ENCODE results near the gene CAMTA1. TPM values are rescaled to one million over a fixed set of nuclear protein-coding genes. Genes with fewer than 3 reads are reported as not detected.

CAMTA1 gene
- total RNA-seq, 2 donors from 2014 or later = 36.5 to 57.5 TPM

- Mint-ChIP-seq H3K36me3 (no peaks in the 10 kb centered on the region), H3K4me3 (no peak overlapping the region), H3K9me3 (no peaks in the 10 kb centered on the region), H3K4me1 (ENCODE audit: low read depth in 2 of 2) (no peaks in the 10 kb centered on the region), H3K27ac (no peak overlapping the region), H3K27me3 (peaks cover 29 to 35% of the 10 kb centered on the region in 2 donors)
- no peak for ATAC-seq
- DNase-seq (ENCODE audit: low spot score) = no peak
Measured at GRCh38 chr1:7069931-7070330, 284.7 kb downstream of the CAMTA1 start.

- no peaks in the 10 kb centered on the region for H3K9me3 Mint-ChIP-seq
- no peaks in the 10 kb centered on the region for H3K4me1 Mint-ChIP-seq (ENCODE audit: low read depth in 2 of 2)
- no peaks in the 10 kb centered on the region for H3K36me3 Mint-ChIP-seq
- no peak overlapping the region for H3K4me3 Mint-ChIP-seq
- peak; percentile 55 to 61 for ATAC-seq
- H3K27me3 Mint-ChIP-seq = peaks cover 27 to 29% of the 10 kb centered on the region in 2 donors
- DNase-seq (ENCODE audit: low spot score) = no peak
- H3K27ac Mint-ChIP-seq = no peak overlapping the region
Measured at GRCh38 chr1:7070389-7071029, 285.3 kb downstream of the CAMTA1 start.

GRCh38 chr1:7076117-7076516 is 290.9 kb downstream of the CAMTA1 start:
- Mint-ChIP-seq H3K27me3 (peaks cover 18 to 19% of the 10 kb centered on the region in 2 donors), H3K36me3 (no peaks in the 10 kb centered on the region), H3K4me1 (ENCODE audit: low read depth in 2 of 2) (no peaks in the 10 kb centered on the region), H3K9me3 (no peaks in the 10 kb centered on the region), H3K27ac (no peak overlapping the region), H3K4me3 (no peak overlapping the region)
- ATAC-seq = no peak
- no peak for DNase-seq (ENCODE audit: low spot score)

- H3K9me3 Mint-ChIP-seq = no peaks in the 10 kb centered on the region
- DNase-seq (ENCODE audit: low spot score) = no peak
- no peaks in the 10 kb centered on the region for H3K36me3 Mint-ChIP-seq
- no peak for ATAC-seq
- peaks cover 18 to 19% of the 10 kb centered on the region in 2 donors for H3K27me3 Mint-ChIP-seq
- H3K4me3 Mint-ChIP-seq = no peak overlapping the region
- H3K4me1 Mint-ChIP-seq (ENCODE audit: low read depth in 2 of 2) = no peaks in the 10 kb centered on the region
- H3K27ac Mint-ChIP-seq = no peak overlapping the region
Measured at GRCh38 chr1:7076572-7076971, 291.3 kb downstream of the CAMTA1 start.

GRCh38 chr1:7077136-7077535 is 291.9 kb downstream of the CAMTA1 start:
- H3K4me3 Mint-ChIP-seq = no peak overlapping the region
- ATAC-seq = no peak
- no peak overlapping the region for H3K27ac Mint-ChIP-seq
- no peaks in the 10 kb centered on the region for H3K4me1 Mint-ChIP-seq (ENCODE audit: low read depth in 2 of 2)
- H3K9me3 Mint-ChIP-seq = no peaks in the 10 kb centered on the region
- H3K27me3 Mint-ChIP-seq = peaks cover 17 to 18% of the 10 kb centered on the region in 2 donors
- DNase-seq (ENCODE audit: low spot score) = no peak
- H3K36me3 Mint-ChIP-seq = no peaks in the 10 kb centered on the region

- peaks cover 15 to 16% of the 10 kb centered on the region in 2 donors for H3K27me3 Mint-ChIP-seq
Measured at GRCh38 chr1:7077970-7078369, 292.7 kb downstream of the CAMTA1 start.

GRCh38 chr1:7079637-7080036 is 294.4 kb downstream of the CAMTA1 start:
- no peak for DNase-seq (ENCODE audit: low spot score)
- H3K9me3 Mint-ChIP-seq = no peaks in the 10 kb centered on the region
- no peak overlapping the region for H3K27ac Mint-ChIP-seq
- peaks cover 9 to 10% of the 10 kb centered on the region in 2 donors for H3K27me3 Mint-ChIP-seq
- no peak overlapping the region for H3K4me3 Mint-ChIP-seq
- H3K36me3 Mint-ChIP-seq = no peaks in the 10 kb centered on the region
- H3K4me1 Mint-ChIP-seq (ENCODE audit: low read depth in 2 of 2) = no peaks in the 10 kb centered on the region
- no peak for ATAC-seq

More at GRCh38 chr1:7077970-7078369, 292.7 kb downstream of the CAMTA1 start:
- no peak for DNase-seq (ENCODE audit: low spot score)
- ATAC-seq = no peak
- Mint-ChIP-seq H3K9me3 (no peaks in the 10 kb centered on the region), H3K4me3 (no peak overlapping the region), H3K4me1 (ENCODE audit: low read depth in 2 of 2) (no peaks in the 10 kb centered on the region), H3K27ac (no peak overlapping the region), H3K36me3 (no peaks in the 10 kb centered on the region)

GRCh38 chr1:7084232-7084894 is 299.1 kb downstream of the CAMTA1 start:
- H3K4me1 Mint-ChIP-seq (ENCODE audit: low read depth in 2 of 2) = no peaks in the 10 kb centered on the region
- H3K36me3 Mint-ChIP-seq = no peaks in the 10 kb centered on the region
- H3K4me3 Mint-ChIP-seq = no peak overlapping the region
- no peaks in the 10 kb centered on the region for H3K9me3 Mint-ChIP-seq
- ATAC-seq = peak in 1 of 2 donors; percentile 13
- peaks cover 8 to 10% of the 10 kb centered on the region in 2 donors for H3K27me3 Mint-ChIP-seq
- no peak for DNase-seq (ENCODE audit: low spot score)
- H3K27ac Mint-ChIP-seq = no peak overlapping the region

- ATAC-seq = peak; percentile 18 to 24
- no peak overlapping the region for H3K4me3 Mint-ChIP-seq
- peaks cover 10 to 11% of the 10 kb centered on the region in 2 donors for H3K27me3 Mint-ChIP-seq
- no peak for DNase-seq (ENCODE audit: low spot score)
- H3K36me3 Mint-ChIP-seq = no peaks in the 10 kb centered on the region
- no peaks in the 10 kb centered on the region for H3K4me1 Mint-ChIP-seq (ENCODE audit: low read depth in 2 of 2)
- no peak overlapping the region for H3K27ac Mint-ChIP-seq
- no peaks in the 10 kb centered on the region for H3K9me3 Mint-ChIP-seq
Measured at GRCh38 chr1:7085521-7085920, 300.3 kb downstream of the CAMTA1 start.

GRCh38 chr1:7086106-7086505 is 300.9 kb downstream of the CAMTA1 start:
- DNase-seq (ENCODE audit: low spot score) (no peak), ATAC-seq (no peak)
- H3K9me3 Mint-ChIP-seq = no peaks in the 10 kb centered on the region
- H3K27me3 Mint-ChIP-seq = peaks cover 10 to 11% of the 10 kb centered on the region in 2 donors
- H3K27ac Mint-ChIP-seq = no peak overlapping the region
- H3K36me3 Mint-ChIP-seq = no peaks in the 10 kb centered on the region
- H3K4me3 Mint-ChIP-seq = no peak overlapping the region
- no peaks in the 10 kb centered on the region for H3K4me1 Mint-ChIP-seq (ENCODE audit: low read depth in 2 of 2)

GRCh38 chr1:7087888-7088287 is 302.6 kb downstream of the CAMTA1 start:
- peaks cover 4 to 6% of the 10 kb centered on the region in 2 donors for H3K27me3 Mint-ChIP-seq
- no peak overlapping the region for H3K27ac Mint-ChIP-seq
- H3K4me1 Mint-ChIP-seq (ENCODE audit: low read depth in 2 of 2) = no peaks in the 10 kb centered on the region
- no peaks in the 10 kb centered on the region for H3K9me3 Mint-ChIP-seq
- ATAC-seq (no peak), DNase-seq (ENCODE audit: low spot score) (no peak)
- no peak overlapping the region for H3K4me3 Mint-ChIP-seq
- H3K36me3 Mint-ChIP-seq = no peaks in the 10 kb centered on the region

GRCh38 chr1:7089497-7089896 is 304.2 kb downstream of the CAMTA1 start:
- Mint-ChIP-seq H3K4me1 (ENCODE audit: low read depth in 2 of 2) (no peaks in the 10 kb centered on the region), H3K9me3 (no peaks in the 10 kb centered on the region), H3K27ac (no peak overlapping the region), H3K4me3 (no peak overlapping the region), H3K27me3 (peaks cover 0 to 6% of the 10 kb centered on the region in 2 donors), H3K36me3 (no peaks in the 10 kb centered on the region)
- ATAC-seq (no peak), DNase-seq (ENCODE audit: low spot score) (no peak)

- Mint-ChIP-seq H3K27me3 (peaks cover 11 to 24% of the 10 kb centered on the region in 2 donors), H3K4me3 (no peak overlapping the region), H3K27ac (no peak overlapping the region), H3K4me1 (ENCODE audit: low read depth in 2 of 2) (no peaks in the 10 kb centered on the region), H3K9me3 (no peaks in the 10 kb centered on the region), H3K36me3 (no peaks in the 10 kb centered on the region)
- ATAC-seq (no peak), DNase-seq (ENCODE audit: low spot score) (no peak)
Measured at GRCh38 chr1:7093297-7093696, 308.0 kb downstream of the CAMTA1 start.

GRCh38 chr1:7094086-7094485 is 308.8 kb downstream of the CAMTA1 start:
- H3K4me3 Mint-ChIP-seq = no peak overlapping the region
- ATAC-seq = no peak
- no peaks in the 10 kb centered on the region for H3K36me3 Mint-ChIP-seq
- H3K27me3 Mint-ChIP-seq = peaks cover 11 to 24% of the 10 kb centered on the region in 2 donors
- no peaks in the 10 kb centered on the region for H3K9me3 Mint-ChIP-seq
- H3K27ac Mint-ChIP-seq = no peak overlapping the region
- H3K4me1 Mint-ChIP-seq (ENCODE audit: low read depth in 2 of 2) = no peaks in the 10 kb centered on the region
- no peak for DNase-seq (ENCODE audit: low spot score)

Measured in natural killer cell treated with Interleukin-12 subunit alpha and Interleukin-12 subunit beta and Interleukin-15 and Interleukin-18, amount 100 ng/mL, for 72 hours (primary cell).